ENCODE measurements around the gene XRRA1. TPM values are rescaled to one million over a fixed set of nuclear protein-coding genes. Genes with fewer than 3 reads are reported as not detected.
"Not testable (repeated sequence)": the region's sequence is repeated elsewhere in the genome, so short reads cannot be mapped to it uniquely, and the experiment has no call there.

Gene XRRA1
- total RNA-seq, 4 donors from 2014 or later: 7.4 to 18.6 (median 14.5) TPM

- TF ChIP-seq, protein P1, sequence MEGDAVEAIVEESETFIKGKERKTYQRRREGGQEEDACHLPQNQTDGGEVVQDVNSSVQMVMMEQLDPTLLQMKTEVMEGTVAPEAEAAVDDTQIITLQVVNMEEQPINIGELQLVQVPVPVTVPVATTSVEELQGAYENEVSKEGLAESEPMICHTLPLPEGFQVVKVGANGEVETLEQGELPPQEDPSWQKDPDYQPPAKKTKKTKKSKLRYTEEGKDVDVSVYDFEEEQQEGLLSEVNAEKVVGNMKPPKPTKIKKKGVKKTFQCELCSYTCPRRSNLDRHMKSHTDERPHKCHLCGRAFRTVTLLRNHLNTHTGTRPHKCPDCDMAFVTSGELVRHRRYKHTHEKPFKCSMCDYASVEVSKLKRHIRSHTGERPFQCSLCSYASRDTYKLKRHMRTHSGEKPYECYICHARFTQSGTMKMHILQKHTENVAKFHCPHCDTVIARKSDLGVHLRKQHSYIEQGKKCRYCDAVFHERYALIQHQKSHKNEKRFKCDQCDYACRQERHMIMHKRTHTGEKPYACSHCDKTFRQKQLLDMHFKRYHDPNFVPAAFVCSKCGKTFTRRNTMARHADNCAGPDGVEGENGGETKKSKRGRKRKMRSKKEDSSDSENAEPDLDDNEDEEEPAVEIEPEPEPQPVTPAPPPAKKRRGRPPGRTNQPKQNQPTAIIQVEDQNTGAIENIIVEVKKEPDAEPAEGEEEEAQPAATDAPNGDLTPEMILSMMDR (IDR thresholded peaks at IDR 0.05): no peak
- no peak for ATAC-seq (ENCODE audit: low FRiP score)
These were observed 109.4 kb downstream of the XRRA1 start for GRCh38 chr11:74839446-74839845.

DNA sequence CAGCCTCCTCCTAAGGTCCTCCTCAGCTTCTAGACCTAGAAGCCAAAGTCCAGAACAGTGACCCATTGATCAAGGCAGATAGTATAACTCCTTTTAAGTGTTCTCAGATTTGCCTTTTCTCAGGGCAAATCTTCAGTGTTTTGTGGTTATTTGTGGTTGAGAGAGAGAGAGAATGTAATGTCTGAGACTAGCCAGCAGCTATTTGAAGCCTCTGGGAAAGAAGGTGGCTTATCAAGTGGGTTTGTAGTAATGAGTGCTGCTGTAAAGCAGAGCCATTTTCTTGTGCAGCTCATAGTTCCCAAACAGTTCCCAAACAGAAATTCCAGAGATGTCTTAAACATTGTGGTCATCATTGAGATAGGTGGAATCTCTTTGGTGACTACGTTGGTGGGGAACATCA, 110.7 kb downstream of the XRRA1 start:
- ATAC-seq (ENCODE audit: low FRiP score) (no peak), DNase-seq (ENCODE audit: low spot score) (no peak)
- TF ChIP-seq, protein P1 (IDR thresholded peaks at IDR 0.05): no peak

More at GRCh38 chr11:74839446-74839845, 109.4 kb downstream of the XRRA1 start:
- DNase-seq (ENCODE audit: low spot score): no peak

GRCh38 chr11:74837191-74837590, 111.7 kb downstream of the XRRA1 start:
- ATAC-seq (ENCODE audit: low FRiP score): no peak
- TF ChIP-seq, protein P1 (IDR thresholded peaks at IDR 0.05): no peak
- no peak for DNase-seq (ENCODE audit: low spot score)

GRCh38 chr11:74826901-74827300, 122.0 kb downstream of the XRRA1 start:
- ATAC-seq (ENCODE audit: low FRiP score): no peak
- TF ChIP-seq, protein P1 (IDR thresholded peaks at IDR 0.05): no peak

GRCh38 chr11:74825596-74825995, 123.3 kb downstream of the XRRA1 start:
- not testable (repeated sequence) for ATAC-seq (ENCODE audit: low FRiP score); DNase-seq (ENCODE audit: low spot score)

More at GRCh38 chr11:74826901-74827300, 122.0 kb downstream of the XRRA1 start:
- no peak for DNase-seq (ENCODE audit: low spot score)

GRCh38 chr11:74824285-74824982, 124.5 kb downstream of the XRRA1 start:
- no peak for DNase-seq (ENCODE audit: low spot score)
- ATAC-seq (ENCODE audit: low FRiP score): no peak
- TF ChIP-seq, protein P1 (IDR thresholded peaks at IDR 0.05): no peak

DNA sequence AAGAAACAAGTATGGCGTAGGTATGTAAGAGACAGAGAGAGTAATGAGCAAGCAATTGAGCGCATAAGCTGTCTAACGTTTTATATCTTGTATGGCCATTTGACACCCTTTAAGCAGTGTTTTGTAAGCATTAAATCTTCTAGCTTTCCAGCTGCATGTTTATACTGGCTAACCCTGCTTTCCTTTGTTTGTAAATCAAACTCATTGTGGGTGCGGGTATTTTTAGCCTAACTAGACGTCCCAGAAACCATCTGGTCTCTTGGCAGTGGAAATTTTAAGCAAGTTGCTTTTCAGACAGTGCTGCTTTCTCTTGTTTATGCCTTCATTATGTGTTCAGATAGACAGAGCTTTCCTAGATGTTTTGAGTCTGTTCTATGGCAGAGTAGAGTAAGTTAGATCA, 126.7 kb downstream of the XRRA1 start:
- DNase-seq (ENCODE audit: low spot score) (no peak), ATAC-seq (ENCODE audit: low FRiP score) (no peak)
- TF ChIP-seq, protein P1 (IDR thresholded peaks at IDR 0.05): no peak
